GM21360 (cell line): ENCODE data around the gene MFSD8.
"Not testable (repeated sequence)": the region's sequence is repeated elsewhere in the genome, so short reads cannot be mapped to it uniquely, and the experiment has no call there.

Experiments used
- ATAC-seq: cut with Tn5 transposase; IDR thresholded peaks from one replicate; pipeline ENCODE4 v1.9.1; 2021; ENCODE audit warnings: mild to moderate bottlenecking, moderate library complexity; ENCODE audit not compliant: unreplicated experiment

MFSD8 gene, protein sequence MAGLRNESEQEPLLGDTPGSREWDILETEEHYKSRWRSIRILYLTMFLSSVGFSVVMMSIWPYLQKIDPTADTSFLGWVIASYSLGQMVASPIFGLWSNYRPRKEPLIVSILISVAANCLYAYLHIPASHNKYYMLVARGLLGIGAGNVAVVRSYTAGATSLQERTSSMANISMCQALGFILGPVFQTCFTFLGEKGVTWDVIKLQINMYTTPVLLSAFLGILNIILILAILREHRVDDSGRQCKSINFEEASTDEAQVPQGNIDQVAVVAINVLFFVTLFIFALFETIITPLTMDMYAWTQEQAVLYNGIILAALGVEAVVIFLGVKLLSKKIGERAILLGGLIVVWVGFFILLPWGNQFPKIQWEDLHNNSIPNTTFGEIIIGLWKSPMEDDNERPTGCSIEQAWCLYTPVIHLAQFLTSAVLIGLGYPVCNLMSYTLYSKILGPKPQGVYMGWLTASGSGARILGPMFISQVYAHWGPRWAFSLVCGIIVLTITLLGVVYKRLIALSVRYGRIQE

DNA sequence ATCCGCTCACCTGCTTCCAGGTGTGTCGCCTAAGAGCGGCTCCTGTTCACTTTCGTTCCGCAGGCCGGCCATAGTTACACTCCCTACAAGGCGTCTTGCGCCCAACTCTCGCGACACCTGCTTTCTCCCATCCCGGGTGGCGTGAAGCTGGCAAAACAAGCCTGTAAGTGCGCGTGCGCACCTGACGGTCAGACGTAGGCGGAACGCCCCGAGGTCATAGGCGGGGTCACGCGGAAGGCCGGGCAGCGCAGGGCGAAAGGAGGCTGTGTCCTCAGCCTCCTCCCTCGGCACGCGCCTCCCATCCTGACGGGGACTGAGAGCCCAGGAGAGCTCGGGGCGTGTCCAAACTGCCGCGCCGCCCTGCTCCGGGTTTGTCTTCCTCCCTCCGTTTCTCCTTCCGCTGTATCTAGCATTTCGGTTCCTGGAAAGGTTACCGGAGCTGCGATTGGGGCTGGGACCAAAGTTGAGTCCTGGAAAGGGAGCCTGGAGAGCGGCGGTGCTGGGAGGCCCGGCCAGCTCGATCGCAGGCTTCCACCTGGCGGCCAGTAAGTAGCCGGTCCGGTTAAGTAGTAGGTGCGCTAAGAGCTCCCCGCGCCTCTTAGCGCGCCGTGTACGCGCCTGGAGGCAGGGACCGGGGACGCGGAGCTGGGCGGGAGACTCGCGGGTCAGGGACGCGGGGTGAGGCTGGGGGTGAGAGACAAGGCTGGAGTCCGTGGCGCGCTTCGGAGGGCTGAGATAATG lies at the start of gene MFSD8, which contains the start of gene ABHD18:
Gene MFSD8, minus strand, starts transcription at position 112 of the 741 bp plus-strand sequence. Its CDS starts 40 bp downstream, at position 72.
Gene ABHD18, plus strand, starts transcription at position 345 of the 741 bp plus-strand sequence. CDS start 17,550 bp downstream, outside the sequence.
- ATAC-seq: peak; percentile 97

DNA sequence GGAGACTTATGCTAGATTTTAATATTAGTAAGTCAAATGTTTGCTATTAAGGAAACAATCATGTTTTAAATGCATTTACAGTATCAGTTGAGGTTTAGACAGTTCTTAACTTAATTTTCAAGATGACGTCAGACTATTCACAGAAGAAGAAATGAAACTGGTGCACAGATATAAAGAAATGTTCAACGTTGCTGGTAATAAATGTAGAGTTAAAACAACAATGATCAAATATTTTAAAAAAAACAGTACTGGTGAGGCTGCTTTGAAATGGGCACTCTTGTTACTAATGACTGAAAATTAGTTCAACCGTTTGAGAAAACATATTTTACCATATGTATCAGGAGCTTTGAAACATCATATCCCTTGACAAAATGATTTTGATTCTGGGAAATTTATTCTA lies 44.5 kb upstream of the MFSD8 start:
- ATAC-seq: no peak

DNA sequence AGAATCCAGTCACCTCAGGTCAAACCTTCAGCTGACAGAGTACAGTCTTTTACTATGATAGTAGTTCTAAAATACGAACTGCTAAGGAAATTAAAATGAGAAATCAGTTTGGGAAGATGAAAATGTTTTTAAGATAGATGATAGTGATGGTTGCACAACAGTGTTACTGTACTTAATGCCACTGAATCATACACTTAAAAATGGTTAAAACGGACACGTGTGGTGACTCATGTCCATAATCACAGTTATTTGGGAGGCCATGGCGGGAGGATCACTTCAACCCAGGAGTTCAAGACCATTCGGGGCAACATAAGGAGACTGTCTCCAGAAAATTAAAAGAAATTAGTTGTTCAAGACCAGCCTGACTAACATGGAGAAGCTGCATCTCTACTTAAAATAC lies 41.6 kb upstream of the MFSD8 start:
- ATAC-seq: no peak

DNA sequence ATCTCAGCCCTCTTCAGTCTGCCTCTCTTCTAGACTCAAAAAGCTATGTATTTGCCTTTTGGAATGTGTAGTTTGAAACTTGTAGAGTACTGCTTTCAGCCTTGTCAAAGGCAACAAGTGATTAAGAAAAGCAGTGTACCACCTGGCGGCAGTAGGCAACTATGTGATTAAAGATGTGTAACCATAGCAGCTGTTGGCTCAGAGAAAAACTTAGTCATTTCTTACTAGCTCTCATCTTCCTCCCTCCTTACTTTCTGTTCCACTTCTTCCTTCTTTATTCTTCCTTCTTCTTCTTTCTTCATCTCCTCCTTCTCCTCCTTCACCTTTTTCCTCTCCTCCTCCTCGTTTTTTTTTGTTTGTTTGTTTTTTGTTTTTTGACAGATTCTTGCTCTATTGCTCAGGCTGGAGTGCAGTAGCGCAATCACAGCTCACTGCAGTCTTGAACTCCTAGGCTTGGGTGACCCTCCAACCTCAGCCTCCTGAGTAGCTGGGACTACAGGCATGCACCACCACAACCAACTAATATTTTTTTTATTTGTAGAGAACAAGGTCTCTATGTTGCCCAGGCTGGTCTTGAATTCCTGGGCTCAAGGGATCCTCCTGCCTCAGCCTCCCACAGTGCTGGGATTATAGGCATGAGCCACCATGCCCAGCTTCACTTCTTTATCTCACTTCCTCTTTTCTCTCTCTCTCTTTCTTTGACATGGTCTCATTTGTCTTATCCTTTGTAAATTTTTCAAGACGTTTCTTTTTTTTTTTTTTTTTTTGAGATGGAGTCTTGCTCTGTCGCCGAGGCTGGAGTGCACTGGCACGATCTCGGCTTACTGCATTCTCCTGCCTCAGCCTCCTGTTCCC lies 32.8 kb upstream of the MFSD8 start:
- ATAC-seq: peak; percentile 99

DNA sequence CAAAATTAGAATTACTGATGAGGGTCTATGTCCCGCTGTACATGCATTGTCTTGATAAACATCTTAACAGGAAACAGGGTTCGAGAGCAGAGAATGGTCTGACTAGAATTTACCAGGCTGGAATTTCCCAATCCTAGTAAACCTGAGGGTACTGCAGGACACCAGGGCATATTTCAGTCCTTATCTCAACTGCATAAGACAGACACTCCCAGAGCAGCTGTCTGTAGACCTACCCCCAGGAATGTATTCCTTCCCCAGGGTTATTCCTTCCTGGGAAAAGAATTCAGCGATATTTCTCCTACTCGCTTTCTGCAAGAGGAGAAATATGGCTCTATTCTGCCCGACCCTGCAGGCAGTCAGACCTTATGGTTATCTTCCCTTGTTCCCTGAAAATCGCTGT lies 31.5 kb upstream of the MFSD8 start:
- ATAC-seq: not testable (repeated sequence)

DNA sequence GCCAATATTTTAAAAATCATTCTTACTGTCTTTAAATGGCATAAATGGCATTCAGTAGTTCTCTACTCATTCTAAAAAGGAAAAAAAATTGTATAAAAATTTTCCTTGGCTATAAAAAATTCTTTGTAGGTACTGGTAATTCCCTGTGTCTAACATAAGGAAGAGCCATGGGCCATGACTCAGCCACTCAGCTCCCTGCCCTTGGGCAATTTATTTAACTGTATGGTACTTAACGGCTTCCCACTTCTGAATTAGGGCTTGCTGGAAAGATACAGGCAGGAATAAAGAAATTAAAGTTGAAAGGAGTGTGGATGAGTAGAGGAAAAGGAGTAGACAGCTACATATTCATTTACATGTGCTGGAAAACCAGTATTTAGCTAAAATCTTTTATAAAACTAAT lies 30.8 kb upstream of the MFSD8 start:
- no peak for ATAC-seq

DNA sequence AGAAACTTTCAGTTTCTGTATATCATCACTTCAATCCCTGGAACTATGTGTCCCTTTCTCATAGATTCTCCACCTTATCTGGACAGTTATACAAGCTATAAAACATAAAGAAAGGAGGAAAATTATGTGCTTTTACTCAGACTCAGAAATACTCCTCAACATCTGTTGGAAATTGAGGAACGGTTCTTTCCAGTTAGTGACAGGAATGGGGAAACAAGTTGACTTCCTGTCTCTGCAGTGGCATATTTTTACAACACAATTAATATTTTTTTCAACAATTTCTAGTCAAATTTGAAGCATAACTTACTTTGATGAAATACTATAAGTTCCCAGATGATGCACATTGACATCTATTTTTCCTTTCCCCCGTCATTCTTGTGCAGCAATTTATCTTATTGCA lies 28.2 kb upstream of the MFSD8 start:
- ATAC-seq: no peak

DNA sequence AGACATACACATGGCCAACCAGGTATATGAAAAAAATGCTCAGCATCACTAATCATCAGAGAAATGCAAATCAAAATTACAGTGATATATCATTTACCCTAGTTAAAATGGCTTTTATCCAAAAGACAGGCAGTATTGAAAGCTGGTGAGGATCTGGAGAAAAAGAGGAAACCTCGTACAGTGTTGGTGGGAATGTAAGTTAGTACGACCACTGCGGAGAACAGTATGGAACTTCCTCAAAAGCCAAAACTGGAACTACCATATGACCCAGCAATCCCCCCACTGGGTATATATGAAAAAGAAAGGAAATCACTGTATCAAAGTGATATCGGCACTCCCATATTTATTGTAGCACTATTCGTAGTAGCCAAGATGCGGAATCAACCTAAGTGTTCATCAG lies 23.7 kb upstream of the MFSD8 start:
- no peak for ATAC-seq

DNA sequence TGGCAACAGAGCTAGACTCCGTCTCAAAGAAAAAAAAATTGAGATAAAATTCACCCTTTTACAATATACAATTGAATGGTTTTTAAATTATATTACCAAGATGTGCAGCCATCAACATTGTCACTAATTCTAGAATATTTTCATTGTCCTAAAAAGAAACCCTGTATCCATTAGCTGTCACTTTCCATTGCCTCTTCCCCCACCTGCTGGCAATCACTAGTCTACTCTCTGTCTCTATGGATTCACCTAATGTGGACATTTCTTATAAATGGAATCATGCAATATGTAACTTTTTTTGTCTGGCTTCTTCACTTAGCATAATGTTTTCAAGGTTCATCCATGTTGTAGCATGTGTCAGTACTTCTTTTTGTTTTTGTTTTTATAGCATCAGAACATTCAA lies 21.0 kb upstream of the MFSD8 start:
- ATAC-seq: no peak

DNA sequence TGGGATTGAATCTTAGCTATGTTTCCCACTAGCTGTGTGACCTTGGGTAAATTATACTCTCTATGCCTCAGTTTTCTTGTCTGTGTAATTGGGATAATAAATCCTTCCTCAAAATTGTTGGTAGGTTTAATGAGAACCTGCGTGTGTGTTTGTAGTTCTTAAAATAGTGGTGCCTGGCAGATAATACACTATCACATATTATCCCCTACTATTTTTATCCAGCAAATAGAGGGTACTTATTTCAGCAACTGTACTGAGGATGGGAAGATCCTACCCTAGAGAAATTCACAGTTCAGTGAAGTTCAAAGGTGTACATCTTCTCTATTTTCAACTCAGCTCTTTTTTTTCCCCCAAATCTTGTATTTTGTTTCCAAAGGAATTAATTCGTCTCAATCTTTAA lies 17.5 kb upstream of the MFSD8 start:
- no peak for ATAC-seq

DNA sequence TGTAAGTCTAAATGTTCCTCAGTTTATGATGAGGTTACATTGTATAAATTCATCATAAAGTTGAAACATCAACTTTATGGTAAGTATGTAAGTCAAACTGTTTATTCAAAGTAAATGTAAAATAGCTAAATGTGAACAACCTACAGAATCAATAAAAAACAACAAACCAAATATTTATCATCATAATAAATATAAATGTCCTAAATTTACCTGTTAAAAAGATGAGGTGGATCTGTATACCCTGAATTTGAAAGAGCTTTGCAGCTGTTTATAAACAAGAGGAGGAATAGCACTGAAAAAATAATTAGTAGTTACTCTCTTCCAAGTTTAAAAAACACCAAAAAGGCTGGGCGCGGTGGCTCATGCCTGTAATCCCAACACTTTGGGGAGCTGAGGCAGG lies 14.0 kb upstream of the MFSD8 start:
- ATAC-seq: no peak

DNA sequence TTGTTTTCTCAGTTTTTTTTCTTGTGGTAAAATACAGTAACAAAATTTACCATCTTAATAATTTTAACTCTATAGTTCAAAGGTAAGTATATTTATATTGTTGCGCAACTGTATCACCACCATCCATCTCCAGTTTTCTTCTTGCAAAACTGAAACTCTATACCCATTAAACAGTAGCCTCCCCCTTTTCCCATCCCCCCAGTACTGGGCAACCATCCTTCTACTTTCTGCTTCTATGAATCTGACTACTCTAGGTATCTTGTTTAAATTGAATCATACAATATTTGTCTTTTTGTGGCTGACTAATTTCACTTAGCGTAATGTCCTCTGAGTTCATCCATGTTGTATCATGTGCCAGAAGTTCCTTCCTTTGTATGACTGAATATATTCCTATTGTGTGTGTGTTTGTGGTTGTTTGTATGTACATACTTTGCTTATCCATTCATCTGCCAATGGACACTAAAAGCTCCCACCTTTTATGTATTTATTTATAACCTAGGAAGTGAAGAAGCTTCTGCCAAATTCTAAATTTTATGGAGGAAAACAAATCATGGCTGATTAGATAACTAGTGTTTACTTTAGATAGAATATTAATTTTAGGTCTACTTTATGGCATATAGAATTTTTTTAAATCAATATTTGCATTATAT lies 10.3 kb upstream of the MFSD8 start:
- no peak for ATAC-seq

DNA sequence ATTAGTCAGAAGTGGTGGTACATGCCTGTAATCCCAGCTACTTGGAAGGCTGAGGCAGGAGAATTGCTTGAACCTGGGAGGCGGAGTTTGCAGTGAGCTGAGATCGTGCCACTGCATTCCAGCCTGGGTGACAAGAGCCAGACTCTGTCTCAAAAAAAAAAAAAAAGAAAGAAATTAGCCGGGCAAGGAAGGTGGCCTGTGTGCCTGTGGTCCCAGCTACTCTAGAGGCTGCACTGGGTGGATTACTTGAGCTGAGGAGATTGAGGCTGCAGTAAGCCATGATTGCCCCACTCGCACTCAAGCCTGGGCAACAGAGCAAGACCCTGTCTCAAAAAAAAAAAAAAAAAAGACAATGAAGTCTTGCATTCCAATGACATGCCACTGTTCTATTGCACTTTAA lies 6.0 kb upstream of the MFSD8 start:
- ATAC-seq: not testable (repeated sequence)

DNA sequence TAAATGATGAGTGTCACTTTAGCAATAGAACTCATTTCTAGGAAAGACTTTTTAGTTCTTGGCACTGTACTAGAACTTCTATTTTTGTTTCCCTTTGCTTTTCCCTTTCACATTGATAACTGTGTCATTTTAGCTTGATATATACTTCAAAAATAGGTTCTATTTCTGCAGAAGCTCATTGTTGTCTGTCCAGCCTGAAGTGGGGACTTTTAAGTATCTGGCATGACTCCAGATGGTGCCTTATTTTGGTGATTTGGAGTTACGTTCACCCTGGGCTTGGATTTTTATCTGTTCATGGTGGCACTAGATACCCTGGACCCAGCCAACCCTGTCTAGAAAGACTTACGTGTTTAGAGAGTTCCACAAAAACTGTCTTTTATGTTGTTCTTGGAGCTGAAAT lies 3.6 kb upstream of the MFSD8 start:
- ATAC-seq: no peak

DNA sequence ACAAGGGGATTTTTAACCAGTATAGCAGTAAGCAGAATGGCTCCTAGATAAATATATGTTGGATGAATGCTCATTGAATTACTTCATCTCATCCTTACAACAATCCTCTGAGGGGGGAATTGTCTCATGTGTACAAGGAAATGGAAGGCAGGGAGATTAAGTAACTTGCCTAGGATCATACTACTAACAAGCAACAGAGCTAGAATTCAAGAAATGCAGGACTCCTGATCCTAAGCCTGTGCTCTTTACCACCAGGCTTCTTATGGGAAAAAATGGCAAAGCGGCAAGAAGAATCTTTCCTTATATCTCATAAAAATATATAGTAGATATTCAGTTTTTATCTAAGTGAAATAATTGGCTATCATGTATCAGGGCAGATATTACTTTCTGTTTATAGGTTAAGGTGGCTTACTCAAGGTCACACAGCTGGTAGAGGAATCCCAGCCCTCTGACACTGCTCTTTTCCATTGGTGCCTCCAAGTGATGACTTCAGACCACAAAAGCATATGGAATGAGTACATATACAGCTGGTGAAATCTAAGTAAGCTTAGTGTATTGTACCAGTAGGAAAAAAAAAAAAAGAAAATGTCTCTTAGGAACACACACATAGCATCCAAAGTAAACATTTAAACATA lies 2.3 kb upstream of the MFSD8 start:
- ATAC-seq: no peak

DNA sequence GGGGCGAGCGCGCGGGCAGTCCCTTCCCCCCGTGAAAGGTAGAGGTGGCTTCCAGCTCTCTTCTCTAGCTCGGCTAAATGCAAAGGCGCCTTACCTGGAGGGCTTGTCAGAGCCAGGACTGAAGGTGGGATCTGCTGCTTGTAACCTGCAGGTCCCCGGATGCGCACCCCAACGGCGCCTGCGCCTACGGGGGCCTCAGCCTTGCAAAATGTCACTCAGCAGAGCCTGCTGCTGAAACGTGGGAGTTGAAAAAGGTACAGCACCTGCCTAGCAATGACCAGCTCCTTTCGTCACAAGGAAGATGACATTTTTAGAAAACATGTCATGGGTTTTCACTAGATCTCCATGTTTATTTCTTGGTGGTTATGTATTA lies 816 bp upstream of the MFSD8 start:
- peak; percentile 32 for ATAC-seq

DNA sequence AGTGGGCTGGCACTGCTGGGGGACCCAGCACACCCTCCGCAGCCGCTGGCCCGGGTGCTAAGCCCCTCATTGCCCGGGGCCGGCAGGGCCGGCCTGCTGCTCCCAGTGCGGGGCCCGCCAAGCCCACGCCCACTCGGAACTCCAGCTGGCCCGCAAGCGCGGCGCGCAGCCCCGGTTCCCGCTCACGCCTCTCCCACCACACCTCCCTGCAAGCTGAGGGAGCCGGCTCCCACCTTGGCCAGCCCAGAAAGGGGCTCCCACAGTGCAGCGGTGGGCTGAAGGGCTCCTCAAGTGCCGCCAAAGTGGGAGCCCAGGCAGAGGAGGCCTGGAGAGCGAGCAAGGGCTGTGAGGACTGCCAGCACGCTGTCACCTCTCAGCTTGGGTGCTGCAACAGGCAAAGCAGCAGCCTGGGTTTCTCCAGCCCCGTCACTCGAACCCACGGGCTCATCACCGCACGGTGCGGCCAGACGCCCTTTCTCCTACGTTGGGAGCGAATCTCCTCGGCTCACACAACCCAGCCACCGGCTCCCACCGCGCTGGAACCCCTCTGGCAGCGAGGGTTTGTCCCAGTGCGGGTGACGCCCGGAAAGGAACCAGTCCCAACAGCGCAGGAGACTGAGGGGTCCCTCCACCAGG lies 429 bp downstream of the MFSD8 start:
- ATAC-seq: peak; percentile 10

DNA sequence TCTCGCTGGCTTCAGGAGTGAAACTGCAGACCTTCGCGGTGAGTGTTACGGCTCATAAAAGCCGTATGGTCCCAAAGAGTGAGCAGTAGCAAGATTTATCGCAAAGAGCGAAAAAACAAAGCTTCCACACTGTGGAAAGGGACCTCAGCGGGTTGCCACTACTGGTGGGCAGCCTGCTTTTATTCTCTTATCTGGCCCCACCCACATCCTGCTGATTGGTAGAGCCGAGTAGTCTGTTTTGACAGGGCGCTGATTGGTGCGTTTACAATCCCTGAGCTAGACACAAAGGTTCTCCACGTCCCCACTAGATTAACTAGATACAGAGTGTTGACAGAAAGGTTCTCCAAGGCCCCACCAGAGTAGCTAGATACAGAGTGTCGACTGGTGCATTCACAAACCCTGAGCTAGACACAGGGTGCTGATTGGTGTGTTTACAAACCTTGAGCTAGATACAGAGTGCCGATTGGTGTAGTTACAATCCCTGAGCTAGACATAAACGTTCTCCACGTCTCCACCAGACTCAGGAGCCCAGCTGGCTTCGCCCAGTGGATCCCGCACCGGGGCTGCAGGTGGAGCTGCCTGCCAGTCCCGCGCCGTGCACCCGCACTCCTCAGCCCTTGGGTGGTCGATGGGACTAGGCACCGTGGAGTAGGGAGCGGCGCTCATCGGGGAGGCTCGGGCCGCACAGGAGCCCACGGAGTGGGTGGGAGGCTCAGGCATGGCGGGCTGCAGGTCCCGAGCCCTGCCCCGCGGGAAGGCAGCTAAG lies 1.2 kb downstream of the MFSD8 start:
- not testable (repeated sequence) for ATAC-seq

DNA sequence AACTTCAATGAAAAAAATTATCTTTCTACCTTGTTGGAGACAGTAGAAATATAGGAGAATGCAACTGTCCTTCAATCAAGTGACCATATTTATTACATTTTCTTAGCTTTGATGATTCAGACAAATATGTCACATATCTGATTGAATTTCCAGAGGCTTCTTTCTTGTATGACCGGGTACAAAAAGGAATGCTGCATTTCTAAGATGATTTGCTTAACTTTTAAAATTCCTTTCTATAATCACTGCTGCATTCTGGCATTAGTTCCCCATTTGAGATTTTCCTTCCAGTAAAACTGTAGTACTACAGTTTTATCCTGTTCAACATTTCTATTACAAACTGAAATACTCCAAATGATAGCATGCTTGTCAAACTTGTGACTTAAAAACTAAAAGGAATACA lies 5.2 kb downstream of the MFSD8 start:
- ATAC-seq: no peak
